ENCODE measurements around the gene PLPPR3.
"Not testable (repeated sequence)": the region's sequence is repeated elsewhere in the genome, so short reads cannot be mapped to it uniquely, and the experiment has no call there.

PLPPR3 gene

DNA sequence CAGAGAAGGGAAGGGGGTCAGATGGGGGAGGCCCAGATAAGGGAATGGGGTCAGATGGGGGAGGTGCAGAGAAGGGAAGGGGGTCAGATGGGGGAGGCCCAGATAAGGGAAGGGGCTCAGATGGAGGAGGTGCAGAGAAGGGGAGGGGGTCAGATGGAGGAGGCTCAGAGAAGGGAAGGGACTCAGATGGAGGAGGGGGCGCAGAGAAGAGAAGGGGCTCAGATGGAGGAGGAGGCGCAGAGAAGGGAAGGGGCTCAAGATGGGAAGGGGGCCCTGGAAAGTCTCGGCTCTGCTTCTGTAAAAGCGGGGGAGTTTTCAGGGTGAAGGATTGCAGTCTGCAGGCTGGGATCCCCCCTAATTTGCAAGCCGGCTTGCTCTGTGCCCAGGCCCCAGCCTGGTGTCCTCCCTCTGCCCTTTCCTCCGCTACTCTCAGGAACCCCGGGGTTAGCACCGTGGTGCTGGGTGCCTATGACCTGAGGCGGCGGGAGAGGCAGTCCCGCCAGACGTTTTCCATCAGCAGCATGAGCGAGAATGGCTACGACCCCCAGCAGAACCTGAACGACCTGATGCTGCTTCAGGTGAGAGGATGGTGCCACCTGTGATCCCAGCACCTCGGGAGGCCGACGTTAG lies 7.5 kb upstream of the PLPPR3 start:
- DNase-seq (ENCODE audit: low read depth): no peak

DNA sequence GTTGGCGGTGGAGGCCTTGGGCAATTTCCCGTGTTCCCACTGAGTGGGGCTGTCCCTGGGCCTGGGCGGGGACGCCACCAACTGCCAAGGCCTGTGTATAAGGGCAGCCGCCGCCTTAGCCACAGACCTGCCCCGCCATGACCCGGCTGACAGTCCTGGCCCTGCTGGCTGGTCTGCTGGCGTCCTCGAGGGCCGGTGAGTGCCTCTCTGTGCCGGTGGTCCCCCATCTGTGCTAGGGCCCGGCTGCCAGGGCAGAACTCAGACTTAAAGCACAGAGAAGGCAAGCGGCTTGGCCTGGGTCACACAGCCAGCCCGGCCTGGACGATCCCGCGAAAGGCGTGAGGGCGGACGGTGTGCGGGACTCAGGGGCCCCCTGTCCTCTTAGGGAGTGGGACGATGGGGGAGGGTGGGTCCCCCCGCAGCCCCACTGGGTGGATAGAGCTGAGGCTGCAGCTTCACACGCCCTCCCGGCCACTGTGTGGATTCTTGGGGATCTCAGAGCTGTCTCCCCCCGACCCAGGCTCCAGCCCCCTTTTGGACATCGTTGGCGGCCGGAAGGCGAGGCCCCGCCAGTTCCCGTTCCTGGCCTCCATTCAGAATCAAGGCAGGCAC lies 6.1 kb upstream of the PLPPR3 start, which contains the start of gene AZU1:
Gene AZU1 (plus strand): TSS at position 128 of the 612 bp plus-strand sequence. CDS start 10 bp downstream, at position 138.
- DNase-seq (ENCODE audit: low read depth): no peak

DNA sequence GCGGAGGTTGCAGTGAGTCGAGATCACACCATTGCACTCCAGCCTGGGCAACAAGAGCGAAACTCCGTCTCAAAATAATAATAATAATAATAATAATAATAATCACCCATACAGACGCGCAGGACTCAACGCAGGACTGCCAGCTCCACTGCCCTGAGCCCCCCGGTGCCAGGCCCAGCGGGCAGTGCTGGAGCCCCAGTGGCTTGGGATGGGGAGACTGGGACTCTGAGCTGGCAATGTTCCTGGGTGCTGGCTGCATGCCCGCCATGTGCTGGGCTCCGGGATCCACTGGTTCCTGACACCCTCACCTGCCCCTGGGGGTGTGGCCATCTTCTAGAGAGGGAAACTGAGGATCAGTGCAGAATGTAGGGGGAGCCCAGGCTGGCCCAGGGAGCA lies 5.6 kb upstream of the PLPPR3 start:
- DNase-seq (ENCODE audit: low read depth): no peak

DNA sequence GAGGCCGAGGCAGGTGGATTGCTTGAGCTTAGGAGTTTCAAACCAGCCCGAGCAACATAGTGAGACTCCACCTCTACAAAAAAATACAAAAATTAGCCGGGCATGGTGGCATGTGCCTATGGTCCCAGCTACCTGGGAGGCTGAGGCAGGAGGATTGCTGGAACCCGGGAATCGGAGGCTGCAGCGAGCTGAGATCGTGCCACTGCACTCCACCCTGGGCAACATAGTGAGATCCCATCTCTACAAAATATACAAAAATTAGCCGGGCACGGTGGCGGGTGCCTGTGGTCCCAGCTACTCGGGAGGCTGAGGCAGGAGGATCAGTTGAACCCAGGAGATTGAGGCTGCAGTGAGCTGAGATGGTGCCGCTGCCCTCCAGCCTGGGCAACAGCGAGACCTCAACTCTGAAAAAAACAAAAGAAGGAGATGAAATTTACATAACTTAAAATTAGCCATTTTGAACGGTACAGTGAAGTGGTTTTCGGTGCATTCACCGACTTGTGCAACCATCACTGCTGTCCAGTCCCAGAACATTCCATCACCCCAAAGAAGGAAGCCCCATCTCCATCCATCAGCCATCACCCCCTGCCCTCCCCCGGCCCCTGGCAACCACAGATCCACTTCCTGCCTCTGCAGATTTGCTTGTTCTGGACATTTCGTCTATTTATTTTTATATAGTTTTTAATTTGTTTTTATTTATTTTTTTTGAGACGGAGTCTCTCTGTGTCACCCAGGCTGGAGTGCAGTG lies 4.3 kb upstream of the PLPPR3 start:
- no peak for DNase-seq (ENCODE audit: low read depth)

DNA sequence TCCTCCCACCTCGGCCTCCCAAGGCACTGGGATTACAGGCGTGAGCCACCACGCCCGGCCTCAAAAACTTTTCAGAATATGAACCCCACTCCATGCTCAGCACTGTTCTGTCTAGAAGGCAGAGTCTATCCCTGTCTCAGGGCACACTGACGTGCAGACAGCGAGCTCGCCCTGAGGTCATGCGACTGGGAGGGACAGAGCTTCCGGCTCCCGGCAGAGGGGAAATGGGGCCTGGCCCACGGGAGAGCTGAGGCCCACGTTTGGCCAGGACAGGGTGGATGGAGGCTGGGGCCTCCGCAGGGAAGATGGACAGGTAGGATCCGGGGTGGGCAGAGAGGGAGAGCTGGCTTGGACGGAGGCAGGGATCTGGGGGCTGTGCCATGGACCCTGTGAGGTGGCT lies 3.1 kb upstream of the PLPPR3 start:
- DNase-seq (ENCODE audit: low read depth): no peak

DNA sequence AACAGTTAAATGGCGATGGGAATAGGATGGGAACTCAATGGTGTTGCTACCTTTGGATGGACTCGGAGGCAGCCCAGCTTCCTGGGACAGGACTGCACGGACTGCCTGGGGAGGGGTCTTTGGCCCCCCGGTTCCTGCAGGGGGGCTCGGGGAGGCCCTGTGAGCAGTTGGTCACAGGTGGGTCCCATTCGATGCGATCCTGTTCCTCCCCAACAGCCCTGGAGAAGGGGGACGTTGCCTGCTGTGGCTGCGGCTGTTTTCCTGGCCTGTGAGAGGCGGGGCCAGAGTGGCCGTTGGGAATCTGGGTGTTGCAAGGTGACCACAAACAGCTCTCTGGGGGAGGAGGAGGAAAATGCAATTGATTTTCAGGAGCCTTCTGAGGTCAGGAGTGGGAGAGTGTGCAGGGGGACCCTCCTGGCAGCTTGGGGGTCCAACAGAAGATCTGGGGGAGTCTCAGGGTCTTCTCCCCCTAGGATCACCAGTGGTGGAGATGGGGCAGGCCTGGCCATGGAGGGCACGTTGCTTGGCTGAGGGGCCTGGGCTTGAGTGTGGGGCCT lies 1.9 kb upstream of the PLPPR3 start:
- DNase-seq (ENCODE audit: low read depth): no peak

DNA sequence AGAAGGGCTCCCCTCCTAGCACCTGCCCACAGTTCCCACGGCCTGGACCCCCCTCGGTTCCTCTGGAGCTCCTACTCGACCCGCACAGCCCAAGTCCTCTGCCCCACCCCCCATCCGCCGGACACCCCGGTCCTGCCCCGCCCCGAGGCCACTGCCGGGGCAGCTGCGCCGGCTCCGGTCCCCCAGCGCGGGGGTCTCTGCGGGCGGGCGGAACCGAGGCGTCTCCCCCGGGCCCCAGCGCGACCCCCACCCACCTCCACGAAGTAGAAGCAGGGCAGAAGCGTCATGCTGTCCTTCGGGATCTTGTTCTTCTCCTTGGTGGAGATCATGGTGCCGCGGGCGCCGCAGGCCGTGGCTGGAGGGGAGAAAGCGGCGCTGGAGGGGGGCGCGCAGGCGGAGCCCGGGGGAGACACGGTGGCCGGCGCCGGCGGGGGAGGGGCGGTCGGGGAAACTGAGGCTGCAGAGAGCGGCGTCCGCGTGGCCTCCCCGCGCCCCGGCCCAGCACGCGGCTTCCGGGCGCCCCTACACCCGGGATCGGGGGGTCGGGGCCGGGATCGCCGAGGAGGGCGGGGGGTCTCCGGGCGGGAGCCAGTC lies 427 bp downstream of the PLPPR3 start:
- no peak for DNase-seq (ENCODE audit: low read depth)

DNA sequence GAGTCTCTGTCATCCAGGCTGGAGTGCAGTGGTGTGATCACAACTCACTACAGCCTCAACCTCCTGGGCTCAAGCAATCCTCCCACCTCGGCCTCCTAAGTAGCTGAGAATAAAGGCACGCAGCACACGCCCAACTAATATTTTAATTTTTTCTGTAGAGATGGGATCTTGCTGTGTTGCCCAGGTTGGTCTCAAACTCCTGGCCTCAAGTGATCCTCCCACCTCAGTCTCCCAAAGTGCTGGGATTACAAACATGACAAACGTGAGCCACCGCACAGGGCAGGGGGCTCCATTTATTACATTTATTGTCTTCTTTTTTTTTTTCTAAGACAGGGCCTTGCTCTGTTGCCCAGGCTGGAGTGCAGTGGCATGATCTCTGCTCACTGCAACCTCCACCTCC lies 1.5 kb downstream of the PLPPR3 start:
- DNase-seq (ENCODE audit: low read depth): not testable (repeated sequence)

DNA sequence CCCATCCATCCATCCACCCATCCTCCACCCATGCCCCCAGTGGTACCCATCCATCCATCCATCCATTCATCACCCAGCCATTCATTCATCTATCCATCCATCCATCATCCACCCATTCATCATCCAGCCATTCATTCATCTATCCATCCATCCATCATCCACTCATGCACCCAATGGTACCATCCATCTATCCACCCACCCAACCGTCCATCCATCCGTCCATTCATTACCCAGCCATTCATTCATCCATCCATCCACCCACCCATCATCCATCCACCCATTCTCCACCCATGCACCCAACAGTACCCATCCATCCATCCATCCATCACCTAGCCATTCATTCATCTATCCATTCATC lies 5.3 kb downstream of the PLPPR3 start:
- no peak for DNase-seq (ENCODE audit: low read depth)

DNA sequence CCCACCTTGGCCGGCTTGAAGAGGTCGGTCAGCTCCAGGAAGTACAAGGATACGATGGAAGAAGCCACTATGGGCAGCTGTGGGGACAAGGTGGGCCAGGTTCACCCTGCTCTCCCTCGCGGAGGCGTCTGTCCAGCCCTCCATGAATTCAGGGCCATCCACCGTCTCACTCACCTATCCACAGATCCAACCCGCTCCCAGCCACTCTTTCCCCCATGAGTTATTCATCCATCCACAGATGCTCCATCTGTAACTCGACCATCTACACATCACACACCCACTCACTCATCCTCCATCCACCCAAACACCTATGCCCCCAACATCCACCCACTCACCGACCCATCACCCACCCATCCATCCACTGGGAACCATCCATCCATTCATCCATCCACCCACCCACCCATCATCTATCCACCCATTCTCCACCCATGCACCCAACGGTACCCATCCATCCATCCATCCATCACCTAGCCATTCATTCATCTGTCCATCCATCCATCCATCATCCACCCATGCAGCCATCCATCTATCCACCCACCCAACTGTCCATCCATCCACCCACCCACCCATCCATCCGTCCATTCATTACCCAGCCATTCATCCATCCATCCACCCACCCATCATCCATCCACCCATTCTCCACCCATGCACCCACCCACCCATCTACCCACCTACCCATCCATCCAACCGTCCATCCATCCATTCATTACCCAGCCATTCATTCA lies 5.8 kb downstream of the PLPPR3 start:
- DNase-seq (ENCODE audit: low read depth): no peak

DNA sequence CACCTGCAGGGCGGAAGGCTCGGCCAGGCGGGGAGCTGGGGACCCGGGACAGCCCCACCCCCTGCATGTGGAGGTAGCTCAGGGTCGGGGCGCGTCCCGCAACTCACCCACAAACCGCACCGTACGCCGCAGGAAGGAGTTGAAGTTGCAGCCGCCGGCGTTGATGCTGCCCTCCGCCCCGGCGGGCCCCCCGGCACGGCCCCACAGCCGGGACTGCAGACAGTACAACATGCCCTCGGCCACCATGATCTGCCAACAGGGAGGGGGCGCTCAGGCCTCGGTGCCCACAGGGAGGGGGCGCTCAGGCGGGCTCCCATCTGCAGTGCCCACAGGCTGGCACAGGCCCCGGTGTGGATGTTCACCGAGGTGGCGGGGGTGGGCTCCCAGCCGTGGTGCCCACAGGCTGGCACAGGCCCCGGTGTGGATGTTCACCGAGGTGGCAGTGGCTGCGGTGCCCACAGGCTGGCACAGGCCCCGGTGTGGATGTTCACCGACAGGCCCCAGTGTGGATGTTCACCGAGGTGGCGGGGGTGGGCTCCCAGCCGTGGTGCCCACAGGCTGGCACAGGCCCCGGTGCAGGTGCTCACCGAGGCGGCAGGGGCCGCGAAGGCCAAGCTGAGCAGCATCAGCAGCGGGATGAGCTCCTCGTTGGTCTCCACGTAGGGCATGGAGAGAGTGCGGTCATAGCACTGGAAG lies 6.5 kb downstream of the PLPPR3 start:
- DNase-seq (ENCODE audit: low read depth): no peak

DNA sequence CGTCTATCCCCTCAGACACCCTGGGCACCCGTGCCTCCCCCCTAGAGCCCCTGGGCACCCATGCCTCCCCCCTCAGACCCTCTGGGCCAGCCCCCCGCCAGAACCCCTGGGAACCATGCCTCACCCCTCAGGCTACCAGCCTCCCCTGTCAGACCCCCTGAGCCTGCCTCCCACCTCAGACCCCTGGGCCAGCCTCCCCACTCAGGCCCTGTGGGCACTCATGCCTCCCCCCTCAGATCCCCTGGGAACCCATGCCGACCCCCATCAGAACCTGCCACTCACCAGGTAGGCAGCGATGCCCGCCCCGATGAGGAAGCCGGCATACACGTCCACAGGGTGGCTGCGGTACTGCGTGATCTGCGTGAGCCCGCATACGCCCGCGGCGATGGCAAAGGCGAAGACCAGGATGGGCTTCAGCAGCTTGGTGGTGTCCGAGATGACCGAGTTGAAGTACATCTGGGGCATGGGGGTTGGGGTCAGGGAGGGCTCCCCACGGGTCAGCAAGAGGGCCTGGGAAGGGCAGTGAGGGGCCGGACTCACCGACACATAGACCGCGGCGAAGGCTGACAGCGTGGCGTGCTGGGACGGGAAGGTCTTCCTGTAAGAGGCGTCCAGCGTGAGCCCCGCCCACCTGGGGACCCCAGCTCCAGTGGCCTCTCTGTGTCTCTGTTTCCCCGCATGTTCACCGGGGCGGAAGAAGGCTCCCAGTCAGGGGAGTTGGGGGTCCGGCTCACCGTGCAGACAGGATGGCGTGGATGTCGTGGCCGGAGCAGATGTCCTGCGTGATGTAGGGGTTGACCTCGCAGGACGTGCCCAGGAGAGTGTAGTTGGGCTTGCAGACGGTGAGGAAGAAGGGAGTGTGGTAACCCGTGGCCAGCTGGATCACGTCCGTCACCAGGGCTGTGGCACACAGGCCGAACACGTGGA lies 7.3 kb downstream of the PLPPR3 start:
- no peak for DNase-seq (ENCODE audit: low read depth)

DNA sequence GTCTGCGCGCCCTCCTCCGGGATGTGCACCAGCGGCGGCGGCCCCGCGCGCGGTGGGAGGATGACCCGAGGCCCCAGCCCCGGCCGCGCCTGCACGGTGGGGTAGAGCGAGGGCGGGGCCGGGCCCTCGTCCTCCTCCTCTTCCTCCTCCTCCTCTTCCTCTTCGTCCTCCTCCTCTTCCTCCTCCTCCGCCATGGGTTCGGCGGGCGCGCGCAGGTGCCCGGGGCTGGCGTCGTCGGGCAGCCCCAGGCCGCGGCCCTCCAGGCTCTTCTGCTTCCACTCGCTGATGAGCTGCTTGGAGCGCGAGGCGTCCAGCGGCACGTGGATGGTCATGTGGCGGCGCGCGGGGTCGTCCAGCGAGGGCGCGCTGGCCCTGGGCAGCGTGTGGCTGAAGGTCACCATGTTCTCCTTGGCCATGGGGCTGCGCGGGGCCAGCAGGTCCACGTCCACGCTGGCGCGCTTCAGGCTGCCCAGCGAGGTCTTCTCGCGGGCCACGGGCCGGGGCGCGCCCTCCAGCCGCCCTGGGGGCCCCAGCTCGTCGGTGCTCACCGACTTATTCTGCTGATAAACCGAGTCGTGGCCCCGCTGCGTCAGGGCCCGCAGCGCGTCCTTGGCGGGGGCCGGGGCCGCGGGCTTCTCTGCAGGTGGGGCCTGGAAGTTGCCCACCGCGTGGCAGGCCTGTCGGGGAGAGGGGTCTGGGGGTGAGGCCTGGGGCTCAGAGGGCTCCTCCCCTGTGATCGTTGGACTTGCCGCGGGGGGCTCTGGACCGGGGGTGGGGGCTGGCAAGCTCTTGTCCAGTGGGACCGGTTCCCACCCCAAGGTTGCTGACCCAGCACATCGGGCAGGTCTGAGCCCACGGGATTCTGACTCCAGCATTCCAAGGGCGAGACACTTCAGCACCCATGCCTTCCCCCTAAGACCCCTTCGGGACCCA lies 8.3 kb downstream of the PLPPR3 start:
- no peak for DNase-seq (ENCODE audit: low read depth)

DNA sequence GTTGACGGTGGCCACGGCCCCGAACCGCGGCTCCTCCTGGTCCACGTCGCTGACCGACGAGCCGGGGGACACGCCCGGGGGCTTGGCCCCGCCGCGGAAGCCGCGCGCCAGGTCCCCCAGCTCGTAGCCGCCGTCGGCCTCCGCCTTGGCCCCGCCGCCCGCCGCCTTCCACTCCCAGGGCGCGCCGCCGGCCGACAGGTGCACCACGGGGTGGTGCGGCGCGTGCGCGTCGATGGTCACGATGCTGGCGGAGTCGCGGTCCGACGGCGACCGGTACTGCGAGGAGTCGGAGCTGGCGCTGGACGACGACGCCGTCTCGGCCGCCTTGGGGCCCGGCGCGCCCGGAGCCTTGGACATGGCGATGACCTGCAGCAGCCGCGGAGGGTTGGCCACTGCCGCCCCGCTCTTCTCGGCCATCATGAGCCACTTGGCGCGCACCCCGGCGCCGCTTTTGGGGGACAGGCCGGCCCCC lies 9.0 kb downstream of the PLPPR3 start:
- no peak for DNase-seq (ENCODE audit: low read depth)

DNA sequence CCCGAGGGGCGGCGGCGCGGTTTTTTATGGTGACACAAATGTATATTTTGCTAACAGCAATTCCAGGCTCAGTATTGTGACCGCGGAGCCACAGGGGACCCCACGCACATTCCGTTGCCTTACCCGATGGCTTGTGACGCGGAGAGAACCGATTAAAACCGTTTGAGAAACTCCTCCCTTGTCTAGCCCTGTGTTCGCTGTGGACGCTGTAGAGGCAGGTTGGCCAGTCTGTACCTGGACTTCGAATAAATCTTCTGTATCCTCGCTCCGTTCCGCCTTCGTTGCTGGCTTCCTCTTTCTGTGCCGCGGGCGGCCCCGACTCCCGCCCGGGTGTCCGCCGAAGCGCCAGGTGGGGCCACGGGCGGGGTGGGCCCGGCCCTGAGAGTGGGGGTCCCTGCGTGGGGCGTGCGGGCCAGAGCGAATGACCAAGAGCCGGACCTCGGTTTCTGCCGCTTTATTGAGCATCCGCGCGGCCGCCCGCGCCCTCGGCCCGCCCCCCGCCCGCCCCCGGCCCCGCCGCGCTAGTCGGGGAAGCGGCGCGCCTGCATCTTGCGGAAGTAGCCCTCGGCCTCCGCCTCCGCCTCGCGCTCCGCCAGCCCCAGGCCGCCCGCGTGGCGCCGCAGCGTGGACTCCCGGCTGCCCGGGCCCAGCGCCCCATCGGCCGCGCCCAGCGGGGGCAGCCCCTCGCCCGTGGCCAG lies 9.6 kb downstream of the PLPPR3 start:
- DNase-seq (ENCODE audit: low read depth): no peak

DNA sequence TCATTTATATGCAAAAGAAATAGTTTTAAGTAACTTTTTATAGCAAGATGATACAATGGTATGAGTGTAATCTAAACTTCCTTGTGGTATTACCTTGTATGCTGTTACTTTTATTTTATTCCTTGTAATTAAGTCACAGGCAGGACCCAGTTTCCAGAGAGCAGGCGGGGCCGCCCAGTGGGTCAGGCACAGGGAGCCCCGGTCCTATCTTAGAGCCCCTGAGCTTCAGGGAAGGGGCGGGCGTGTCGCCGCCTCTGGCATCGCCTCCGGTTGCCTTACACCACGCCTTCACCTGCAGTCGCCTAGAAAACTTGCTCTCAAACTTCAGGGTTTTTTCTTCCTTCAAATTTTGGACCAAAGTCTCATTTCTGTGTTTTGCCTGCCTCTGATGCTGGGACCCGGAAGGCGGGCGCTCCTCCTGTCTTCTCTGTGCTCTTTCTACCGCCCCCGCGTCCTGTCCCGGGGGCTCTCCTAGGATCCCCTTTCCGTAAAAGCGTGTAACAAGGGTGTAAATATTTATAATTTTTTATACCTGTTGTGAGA lies 10.2 kb downstream of the PLPPR3 start:
- no peak for DNase-seq (ENCODE audit: low read depth)

DNA sequence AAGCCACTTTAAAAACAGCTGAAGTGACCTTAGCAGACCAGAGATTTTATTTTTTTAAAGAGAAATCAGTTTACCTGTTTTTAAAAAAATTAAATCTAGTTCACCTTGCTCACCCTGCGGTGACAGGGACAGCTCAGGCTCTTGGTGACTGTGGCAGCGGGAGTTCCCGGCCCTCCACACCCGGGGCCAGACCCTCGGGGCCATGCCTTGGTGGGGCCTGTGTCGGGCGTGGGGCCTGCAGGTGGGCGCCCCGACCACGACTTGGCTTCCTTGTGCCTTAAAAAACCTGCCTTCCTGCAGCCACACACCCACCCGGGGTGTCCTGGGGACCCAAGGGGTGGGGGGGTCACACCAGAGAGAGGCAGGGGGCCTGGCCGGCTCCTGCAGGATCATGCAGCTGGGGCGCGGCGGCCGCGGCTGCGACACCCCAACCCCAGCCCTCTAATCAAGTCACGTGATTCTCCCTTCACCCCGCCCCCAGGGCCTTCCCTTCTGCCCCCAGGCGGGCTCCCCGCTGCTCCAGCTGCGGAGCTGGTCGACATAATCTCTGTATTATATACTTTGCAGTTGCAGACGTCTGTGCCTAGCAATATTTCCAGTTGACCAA lies 10.8 kb downstream of the PLPPR3 start:
- no peak for DNase-seq (ENCODE audit: low read depth)

All from stromal cell of bone marrow (primary cell).